ENCODE measurements around the gene ZNF101. TPM values are rescaled to one million over a fixed set of nuclear protein-coding genes. Genes with fewer than 3 reads are reported as not detected.

Gene ZNF101
- total and polyA plus RNA-seq, 9 of the 15 experiments (the other 6 are each of a cell fraction or from before 2014, with no cell fraction given) = 9.6 to 20.3 (median 12.4) TPM

- TF ChIP-seq, protein P1, sequence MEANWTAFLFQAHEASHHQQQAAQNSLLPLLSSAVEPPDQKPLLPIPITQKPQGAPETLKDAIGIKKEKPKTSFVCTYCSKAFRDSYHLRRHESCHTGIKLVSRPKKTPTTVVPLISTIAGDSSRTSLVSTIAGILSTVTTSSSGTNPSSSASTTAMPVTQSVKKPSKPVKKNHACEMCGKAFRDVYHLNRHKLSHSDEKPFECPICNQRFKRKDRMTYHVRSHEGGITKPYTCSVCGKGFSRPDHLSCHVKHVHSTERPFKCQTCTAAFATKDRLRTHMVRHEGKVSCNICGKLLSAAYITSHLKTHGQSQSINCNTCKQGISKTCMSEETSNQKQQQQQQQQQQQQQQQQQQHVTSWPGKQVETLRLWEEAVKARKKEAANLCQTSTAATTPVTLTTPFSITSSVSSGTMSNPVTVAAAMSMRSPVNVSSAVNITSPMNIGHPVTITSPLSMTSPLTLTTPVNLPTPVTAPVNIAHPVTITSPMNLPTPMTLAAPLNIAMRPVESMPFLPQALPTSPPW (CRISPR knock-in tag; IDR thresholded peaks at IDR 0.05) = 0 out of 2 replicates have a peak, but pooled peaks have one; percentile 3
- no peak for TF ChIP-seq ZNF146 (CRISPR knock-in tag; IDR thresholded peaks at IDR 0.05; ENCODE audit: unreplicated experiment)
- TF ChIP-seq RCOR1 (IDR thresholded peaks at IDR 0.05; ENCODE audit: borderline replicate concordance in 1 of 2, low read depth in 2 of 2, low read length in 2 of 2) = peak in 1 of 2 experiments; percentile 34; a peak in 2 of 4 replicates
- TF ChIP-seq, protein P2, sequence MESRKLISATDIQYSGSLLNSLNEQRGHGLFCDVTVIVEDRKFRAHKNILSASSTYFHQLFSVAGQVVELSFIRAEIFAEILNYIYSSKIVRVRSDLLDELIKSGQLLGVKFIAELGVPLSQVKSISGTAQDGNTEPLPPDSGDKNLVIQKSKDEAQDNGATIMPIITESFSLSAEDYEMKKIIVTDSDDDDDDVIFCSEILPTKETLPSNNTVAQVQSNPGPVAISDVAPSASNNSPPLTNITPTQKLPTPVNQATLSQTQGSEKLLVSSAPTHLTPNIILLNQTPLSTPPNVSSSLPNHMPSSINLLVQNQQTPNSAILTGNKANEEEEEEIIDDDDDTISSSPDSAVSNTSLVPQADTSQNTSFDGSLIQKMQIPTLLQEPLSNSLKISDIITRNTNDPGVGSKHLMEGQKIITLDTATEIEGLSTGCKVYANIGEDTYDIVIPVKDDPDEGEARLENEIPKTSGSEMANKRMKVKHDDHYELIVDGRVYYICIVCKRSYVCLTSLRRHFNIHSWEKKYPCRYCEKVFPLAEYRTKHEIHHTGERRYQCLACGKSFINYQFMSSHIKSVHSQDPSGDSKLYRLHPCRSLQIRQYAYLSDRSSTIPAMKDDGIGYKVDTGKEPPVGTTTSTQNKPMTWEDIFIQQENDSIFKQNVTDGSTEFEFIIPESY (CRISPR knock-in tag; IDR thresholded peaks at IDR 0.05) = no peak; the same call in 1 of the 2 replicates
- TF ChIP-seq ZNF282 (CRISPR knock-in tag; IDR thresholded peaks at IDR 0.05) = no peak
- no peak for TF ChIP-seq ZNF507 (tag; conservative IDR thresholded peaks at IDR 0.05)
- peak; percentile 57; the same call in 1 of the 2 replicates for TF ChIP-seq ATF7 (IDR thresholded peaks at IDR 0.05)
- no peak for TF ChIP-seq ZNF133 (CRISPR knock-in tag; IDR thresholded peaks at IDR 0.05)
- TF ChIP-seq RFX7 (CRISPR knock-in tag; IDR thresholded peaks at IDR 0.05) = no peak
- no peak for TF ChIP-seq CHAMP1 (IDR thresholded peaks at IDR 0.05)
- no peak for TF ChIP-seq DACH1 (IDR thresholded peaks at IDR 0.05; ENCODE audit: partially characterized antibody)
- TF ChIP-seq HNRNPL (IDR thresholded peaks at IDR 0.05; ENCODE audit: low read depth, low read length) = no peak
- TF ChIP-seq PCBP2 (IDR thresholded peaks at IDR 0.05; ENCODE audit: low read depth, low read length, poor library complexity, severe bottlenecking) = no peak
- peak; percentile 89 for TF ChIP-seq POLR2G (IDR thresholded peaks at IDR 0.05; ENCODE audit: low read depth, low read length)
Measured at GRCh38 chr19:19732579-19733501, 64.2 kb downstream of the ZNF101 start, which contains the start of gene ZNF14 (continued).
